GM19023 (cell line): ENCODE measurements around the gene CCDC159.
A peak's percentile ranks its signal among the peaks of the same experiment; 100 is the strongest.
"Not testable (repeated sequence)": the region's sequence is repeated elsewhere in the genome, so short reads cannot be mapped to it uniquely, and the experiment has no call there.

Experiments
- ATAC-seq: cut with Tn5 transposase; IDR thresholded peaks from one replicate; pipeline ENCODE4 v1.9.1; 2021; ENCODE audit warnings: mild to moderate bottlenecking, moderate library complexity; ENCODE audit not compliant: unreplicated experiment

Gene CCDC159

GRCh38 chr19:11338121-11338520 is 8.2 kb upstream of the CCDC159 start:
- no peak for ATAC-seq

DNA sequence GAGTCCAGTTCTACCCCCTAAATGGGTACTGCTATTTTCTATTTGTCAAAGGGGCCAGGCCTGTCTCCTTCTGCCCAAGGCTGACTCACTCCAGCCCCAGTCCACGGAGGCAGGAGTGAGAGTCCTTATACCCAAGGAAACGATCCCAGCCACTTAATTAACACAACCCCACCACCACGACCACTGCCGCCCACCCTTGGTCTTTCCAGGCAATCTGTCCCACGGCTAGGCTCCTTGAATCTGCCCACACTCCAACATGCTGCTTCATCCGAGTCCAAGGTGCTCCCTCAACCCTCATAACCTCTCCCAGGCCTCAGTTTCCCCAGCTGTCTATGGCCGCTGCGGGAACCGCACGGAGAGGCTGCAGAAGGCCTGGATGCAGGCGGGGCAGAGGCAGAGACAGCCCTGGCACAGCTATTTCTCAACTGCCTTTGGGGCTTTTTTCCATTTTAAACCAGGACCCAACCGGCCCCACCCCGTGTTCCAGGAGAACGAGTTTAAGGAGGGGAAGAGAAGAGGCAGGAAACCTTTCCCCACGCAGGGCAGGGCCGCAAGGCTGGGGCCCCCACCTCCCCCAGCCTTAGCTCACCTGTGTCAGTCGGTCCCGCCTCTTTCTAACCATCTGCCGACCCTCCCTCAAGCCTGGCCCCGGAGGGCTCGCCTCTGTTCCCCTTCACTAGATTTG is 7.6 kb upstream of the CCDC159 start:
- no peak for ATAC-seq

DNA sequence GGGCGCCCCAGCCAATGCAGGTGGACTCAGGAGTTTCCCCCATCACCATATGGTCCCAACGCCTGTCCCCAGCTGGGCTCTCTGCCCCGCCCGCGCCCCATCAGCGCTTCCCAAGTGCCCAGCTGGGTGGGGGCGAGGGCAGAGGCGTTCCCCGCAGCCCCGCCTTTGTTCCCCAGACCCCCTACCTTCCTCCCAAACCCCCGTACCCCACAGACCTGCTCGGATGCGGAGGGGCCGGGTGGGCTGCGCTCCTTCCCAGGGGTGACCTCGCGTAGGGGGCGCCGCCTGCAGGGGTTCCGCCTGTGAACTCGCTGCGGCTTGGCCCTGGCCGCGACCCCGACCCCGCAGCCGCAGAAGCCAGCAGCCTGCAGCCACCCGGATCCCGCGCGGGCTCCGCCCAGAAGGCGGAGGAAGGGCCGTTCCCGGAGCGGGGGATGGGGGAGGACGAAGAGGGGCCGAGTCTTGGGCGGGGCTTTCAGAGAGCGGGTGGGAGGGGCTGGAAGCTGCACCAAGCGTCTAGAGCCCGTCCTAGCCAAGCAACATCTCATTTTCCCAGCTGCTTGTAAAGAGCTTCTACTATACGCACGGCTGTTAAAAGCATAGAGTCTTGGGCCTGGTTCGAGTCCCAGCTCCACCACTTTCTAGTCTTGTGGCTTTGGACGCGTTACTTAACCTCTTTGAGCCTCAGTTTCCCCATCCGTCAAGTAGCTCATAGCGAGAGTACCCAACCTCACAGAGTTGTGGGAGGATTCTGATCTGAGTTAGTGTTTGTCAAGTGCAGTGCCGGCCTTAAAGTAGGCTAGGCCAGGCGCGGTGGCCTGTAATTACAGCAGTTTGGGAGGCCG is 6.8 kb upstream of the CCDC159 start, which contains the start of gene RAB3D:
RAB3D (minus strand) TSS at position 404 of the 845 bp plus-strand sequence. CDS start 2,258 bp downstream, outside the sequence.
- ATAC-seq: peak; percentile 84

GRCh38 chr19:11340099-11340467 is 6.2 kb upstream of the CCDC159 start:
- ATAC-seq: not testable (repeated sequence)

DNA sequence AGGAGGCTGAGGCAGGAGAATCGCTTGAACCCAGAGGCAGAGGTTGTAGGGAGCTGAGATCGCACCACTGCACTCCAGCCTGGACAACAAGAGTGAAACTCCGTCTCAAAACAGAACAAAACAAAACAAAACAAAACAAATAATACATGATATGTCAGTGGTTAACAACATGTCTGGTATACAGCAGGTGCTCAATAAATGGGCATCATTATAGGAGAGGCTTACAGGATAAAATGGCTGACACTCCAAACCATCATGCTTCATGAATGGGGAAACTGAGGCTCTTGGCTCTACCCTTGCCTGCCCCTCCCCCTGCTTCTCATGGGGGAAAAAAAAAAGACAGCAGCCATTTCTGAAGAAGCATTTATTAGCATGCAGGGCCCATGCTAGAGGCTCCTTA is 3.9 kb upstream of the CCDC159 start:
- no peak for ATAC-seq

GRCh38 chr19:11345122-11345803 is 1.1 kb upstream of the CCDC159 start:
- ATAC-seq: no peak

DNA sequence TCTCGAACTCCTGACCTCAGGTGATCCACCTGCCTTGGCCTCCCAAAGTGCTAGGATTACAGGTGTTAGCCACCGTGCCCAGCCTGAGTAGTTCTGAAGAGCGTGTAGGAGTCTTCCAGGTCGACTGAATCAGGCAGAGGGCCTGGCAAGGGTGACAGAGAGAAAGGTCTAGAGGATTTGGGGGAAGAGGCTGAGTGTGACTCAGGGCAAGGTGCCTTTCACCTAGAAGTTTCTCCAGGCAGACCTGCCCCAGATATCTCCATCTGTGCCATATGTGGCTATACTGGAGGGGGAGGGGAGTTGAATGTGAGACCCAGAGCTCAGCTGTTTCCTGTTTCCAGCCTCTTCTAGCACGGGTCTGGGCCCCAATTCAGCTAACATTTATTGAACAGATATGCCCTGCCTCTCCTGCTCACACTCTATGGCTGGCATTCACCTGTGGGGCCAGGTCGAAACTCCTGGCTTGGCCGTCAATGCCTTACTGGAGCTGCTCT is 1.3 kb downstream of the CCDC159 start:
- no peak for ATAC-seq

DNA sequence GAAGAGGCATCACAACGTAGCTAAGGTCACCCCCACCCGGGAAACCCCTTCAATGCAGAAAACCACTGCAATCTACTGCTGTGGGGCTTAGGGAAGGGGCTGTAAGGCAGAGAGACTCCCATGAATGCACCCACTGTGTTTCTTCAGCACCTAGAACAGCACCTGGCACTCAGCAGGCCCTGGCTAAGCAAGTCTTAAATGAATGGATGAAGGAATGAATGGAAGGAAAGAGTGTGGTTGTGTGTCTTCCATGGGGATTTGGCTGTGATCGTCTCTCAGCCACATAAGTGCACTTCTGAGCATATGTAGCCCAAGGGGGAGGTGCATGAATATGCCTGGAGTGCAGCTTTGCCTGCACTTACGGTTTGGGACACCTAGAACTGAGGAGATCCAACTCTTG is 2.9 kb downstream of the CCDC159 start:
- no peak for ATAC-seq

DNA sequence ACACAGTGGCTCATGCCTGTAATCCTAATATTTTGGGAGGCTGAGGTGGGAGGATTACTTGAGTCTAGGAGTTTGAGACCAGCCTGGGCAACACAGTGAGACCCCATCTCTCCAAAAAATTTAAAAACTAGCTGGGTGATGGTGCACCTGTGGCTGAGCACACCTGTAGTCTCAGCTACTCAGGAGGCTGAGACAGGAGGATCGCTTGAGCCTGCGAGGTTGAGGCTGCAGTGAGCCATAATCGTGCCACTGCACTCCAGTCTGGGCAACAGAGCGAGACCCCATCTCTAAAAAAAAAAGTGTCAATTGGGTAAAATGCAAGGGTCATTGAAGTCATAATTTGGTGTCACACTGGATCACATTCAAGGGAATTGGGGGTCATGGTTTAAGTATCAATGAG is 7.8 kb downstream of the CCDC159 start:
- ATAC-seq: not testable (repeated sequence)

DNA sequence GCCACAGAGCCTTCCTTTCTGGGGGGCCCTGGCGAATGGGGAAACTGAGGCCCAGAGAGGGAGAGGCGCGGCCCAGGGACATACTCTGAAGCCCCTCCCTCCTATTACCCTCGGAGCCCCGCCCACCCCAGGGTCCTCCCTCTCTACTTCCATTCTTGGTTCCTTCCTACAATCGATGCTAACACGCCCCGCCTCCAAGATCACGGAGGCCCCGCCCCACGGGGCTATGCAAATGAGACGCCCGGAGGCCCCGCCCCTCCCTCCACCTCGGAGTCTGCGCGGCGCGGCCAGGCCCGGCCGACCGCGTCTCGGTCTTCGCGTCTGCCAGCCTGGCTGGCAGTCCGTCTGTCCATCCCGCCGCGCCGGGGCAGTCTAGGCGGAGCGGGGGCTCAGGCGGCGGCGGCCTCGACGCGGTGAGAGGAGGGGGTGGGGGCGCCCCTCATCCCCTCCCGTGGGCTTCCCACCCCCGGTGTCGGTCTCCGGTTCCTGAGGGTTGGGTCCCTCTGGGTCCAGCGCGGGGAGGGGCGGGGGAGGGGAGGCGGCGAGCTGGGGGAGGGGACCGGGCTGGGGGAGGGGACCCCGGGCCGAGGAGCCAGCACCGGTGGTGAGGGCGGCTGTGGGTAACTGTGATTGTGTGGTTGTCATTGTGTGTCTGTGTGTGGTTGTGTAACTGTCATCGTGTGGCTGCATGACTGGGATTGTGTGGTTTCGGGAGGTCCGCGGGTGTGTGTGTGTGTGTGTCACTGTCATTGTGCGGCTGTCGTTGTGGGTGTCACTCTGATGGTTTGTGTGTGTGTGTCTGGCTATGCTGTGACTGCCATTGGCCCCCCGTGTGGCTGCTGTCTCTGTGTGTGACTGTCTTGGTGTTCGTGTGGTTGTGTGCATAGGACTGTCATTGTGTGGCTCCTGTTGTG is 9.1 kb downstream of the CCDC159 start, which contains the start of gene PLPPR2:
PLPPR2 (plus strand) TSS at position 273 of the 914 bp plus-strand sequence. CDS start 2,242 bp downstream, outside the sequence.
- peak; percentile 72 for ATAC-seq

DNA sequence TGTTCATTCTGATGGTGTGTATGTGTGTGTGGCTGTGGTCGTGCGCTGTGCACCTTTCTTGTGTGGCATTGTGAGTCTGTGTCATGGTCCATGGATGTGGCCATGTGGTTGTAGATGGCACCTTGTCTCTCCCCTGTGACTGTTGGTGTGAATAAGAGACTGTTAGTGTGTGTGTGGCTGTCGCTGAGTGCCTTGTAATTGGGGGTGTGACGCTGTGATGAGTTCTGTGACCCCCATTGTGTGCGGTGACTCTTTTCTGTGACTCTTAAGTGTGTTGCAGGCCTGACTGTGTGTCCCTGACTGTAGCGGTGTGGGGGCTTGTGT is 9.7 kb downstream of the CCDC159 start:
- ATAC-seq: no peak

DNA sequence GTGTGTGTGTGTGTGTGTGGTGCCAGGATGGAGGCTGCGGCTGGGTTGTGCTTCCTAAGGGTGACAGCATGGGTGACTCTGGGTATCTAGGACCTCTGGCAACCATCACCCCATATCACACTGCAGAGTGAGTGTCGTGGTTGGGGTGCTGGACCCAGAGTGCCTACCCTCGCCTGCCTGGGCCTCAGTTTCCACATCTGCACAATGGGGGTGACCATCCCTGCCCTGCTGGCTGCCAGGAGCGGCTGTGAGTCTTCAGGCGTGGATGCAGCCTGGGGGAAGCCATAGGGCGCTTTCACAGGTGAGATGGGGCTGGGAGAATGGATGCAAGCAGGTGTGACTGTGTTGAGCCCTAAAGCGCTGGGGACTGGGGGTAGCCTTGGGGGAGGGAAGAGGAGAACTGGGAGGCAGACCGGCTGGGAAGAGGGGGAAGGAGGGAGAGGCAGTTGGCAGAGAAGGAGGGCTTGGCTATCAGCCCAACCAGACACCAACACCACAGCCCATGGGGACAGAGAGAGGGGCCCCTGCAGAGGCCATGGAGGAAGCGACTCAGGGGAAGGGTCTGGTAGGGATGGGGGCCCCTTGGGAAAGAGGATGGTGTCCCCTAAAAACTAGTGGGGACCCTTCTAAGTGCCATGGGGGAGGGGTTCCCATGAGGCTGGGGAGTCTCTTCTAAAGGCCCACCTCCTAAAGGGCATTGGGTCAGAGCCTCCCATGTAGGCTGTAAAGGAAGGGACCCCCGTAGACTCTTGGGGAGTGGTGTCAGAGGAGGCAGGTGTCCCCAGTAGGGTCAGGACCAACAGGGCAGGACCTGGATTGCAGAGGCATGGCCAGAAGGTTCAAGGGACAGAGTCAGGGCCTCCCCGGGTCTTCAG is 10.6 kb downstream of the CCDC159 start:
- ATAC-seq: no peak

- ATAC-seq: no peak
Measured at GRCh38 chr19:11359421-11359820, 13.1 kb downstream of the CCDC159 start.

GRCh38 chr19:11361037-11361770 is 14.9 kb downstream of the CCDC159 start:
- ATAC-seq: no peak

DNA sequence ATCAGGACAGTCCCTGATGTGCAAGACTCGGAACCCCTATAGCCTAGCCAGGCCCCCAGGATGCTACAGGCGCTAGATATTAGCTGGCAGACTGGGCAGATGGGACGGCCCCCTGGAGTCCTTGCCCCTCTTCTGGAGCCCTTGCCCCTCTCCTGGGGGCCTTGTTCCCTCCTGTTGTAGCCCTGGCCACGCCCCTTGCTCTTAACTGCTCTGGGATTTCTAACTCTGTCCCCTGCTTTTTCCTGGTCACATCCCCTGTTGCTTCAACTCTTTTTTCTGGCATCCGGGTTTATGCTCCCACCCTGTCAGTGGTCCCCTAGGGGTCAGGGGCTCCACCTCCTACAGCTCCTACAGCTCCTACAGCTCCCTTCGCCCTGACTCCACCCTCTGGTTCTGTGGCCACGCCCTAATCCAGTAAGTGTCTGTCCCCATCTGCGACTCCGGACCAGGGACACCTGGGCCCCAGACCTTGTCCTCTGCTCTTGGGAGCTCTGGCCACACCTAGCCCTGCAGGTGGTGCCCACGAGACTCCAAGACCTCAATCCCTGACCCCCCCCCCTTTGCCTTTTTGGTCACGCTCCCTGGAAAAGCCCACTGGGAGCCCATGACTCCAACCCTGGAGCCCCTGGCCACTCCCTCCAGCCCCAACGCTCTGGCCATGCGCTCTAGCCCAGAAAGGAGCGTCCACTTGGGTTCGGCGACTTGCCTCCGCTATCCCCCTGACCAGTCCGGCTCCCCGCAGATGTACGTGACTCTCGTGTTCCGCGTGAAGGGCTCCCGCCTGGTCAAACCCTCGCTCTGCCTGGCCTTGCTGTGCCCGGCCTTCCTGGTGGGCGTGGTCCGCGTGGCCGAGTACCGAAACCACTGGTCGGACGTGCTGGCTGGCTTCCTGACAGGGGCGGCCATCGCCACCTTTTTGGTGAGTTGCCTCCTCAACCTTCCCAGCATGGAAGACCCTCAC is 15.7 kb downstream of the CCDC159 start:
- no peak for ATAC-seq

DNA sequence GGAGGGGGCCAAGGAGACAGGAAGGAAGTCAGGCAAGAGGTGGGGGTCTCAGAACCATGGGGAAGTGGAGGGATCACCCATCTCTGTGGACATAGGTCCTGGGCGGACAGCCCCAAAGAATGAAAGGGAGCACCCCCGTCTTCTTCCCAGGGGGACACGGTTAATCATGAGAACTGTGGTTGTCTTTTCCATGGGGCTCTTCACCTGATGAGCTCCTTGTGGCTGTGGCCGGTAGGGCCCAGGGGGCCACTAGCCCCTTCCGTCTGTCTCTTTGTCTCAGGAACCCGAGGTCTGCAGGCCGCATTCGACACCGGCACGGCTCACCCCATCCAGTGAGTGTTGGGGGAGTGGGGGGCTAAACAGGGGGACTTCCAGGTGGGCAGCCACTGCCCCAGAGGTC is 17.6 kb downstream of the CCDC159 start:
- no peak for ATAC-seq

- no peak for ATAC-seq
Measured at GRCh38 chr19:11364296-11364904, 18.1 kb downstream of the CCDC159 start.
